GM18502 (cell line): ENCODE data around the gene PAXX.

Experiments
- ATAC-seq: cut with Tn5 transposase; IDR thresholded peaks from one replicate; pipeline ENCODE4 v1.9.1; 2021; ENCODE audit warnings: mild to moderate bottlenecking; ENCODE audit not compliant: unreplicated experiment, poor library complexity

The PAXX gene

DNA sequence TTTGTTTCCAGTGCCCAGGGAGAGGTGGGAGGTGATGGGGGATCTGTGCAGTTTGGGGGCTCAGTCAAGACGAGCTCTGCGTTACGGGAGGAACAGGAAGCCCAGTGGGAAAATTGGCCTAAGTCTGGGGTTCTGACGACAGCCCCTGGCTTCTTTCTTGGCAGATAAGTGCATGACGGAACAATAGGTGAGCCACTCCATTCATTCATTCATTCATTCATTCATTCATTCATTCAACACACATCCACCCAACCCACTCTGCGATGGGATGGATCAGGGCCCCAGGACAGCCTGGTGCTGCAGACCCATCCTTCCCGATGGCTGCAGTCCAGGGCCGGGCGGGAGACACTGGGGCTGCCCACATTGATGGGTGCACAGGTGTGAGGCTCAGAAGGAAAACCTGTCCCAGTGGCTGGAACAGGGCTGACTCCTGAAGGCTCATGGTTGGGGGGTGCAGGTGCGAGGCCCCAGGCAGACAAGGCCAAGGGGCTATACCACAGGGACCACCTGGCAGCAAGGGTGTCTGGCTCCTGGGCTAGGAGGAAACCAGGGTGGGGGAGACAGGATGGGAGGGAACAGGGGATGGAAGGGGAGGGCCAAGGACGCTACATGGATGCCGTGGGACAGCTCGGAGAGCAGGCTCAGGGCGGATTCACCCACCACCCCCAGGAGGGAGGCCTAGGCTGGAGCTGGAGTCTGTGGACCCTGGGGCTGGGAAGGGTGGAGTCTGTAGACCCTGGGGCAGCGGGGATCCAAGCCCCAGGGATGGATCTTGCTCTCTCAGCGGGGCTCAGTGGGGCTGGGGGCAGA lies 11.3 kb upstream of the PAXX start:
- ATAC-seq: no peak

DNA sequence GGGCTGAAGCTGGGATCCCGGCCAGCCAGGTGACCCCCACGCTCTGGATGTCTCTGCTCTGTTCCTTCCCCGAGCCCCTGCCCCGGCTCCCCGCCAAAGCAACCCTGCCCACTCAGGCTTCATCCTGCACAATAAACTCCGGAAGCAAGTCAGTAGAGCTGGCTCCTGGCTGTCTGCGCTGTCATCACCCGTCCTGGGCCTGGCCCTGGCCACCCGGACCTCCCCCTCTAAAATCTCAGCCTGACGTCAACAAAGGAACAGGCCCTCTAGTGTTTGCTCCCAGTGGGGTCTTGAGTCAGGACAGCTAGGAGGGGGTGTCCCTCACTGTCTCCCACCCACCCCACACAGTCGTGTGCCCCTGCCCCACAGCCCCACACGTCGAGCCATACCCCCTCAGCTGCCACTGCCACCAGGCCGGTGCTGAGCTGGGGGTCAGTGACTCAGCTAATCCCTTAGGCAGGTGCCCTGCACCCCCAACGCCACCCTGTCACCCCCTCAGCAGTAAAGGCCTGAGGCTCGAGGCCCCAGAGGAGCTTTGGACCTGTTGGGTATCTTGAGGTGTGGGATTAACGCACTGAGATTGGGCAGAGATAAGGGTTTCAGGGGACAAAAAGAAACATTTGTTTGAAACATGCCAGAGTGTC lies 10.5 kb upstream of the PAXX start:
- no peak for ATAC-seq

DNA sequence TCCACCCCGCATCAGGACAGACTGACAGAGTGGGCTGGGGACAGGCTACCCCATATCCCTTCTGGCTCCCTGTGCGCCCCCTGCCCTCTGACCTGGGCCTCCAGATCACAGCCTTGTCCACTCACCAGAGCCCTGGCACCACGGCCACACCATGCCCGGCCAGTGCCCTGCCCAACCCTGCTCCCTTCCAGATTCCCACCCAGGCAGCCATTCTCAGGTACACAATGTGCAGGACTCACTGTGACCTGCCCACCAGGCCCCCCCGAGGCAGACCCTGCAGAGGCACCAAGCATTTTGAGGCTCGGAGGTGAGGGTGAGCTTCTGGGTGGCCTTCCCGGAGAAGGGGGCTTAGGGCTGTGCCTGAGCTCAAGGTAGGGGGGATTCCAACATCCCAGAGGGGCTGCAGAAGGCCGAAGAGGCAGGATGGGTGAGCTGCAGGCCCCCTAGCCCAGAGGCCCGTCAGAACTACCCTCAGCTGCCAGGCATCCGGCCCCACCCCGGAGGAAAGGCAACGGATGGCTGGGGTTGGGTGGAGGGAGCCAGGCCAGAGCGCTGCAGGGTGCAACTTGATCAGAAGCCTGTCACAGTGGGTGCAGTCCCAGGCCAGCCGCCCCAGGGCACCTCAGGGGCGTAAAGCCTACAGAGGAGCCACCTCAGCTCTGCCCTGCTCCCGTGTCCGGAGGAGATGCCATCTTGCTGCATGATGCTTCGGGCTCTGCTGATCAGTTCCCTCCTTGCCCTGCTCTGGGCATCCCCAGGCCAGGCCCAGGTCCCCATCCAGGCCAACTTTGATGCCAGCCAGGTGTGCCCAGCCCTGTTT lies 9.8 kb upstream of the PAXX start, which contains the start of gene LCNL1:
Gene LCNL1, plus strand, starts transcription at position 762 of the 820 bp plus-strand sequence. CDS start 594 bp downstream, outside the sequence.
- no peak for ATAC-seq

DNA sequence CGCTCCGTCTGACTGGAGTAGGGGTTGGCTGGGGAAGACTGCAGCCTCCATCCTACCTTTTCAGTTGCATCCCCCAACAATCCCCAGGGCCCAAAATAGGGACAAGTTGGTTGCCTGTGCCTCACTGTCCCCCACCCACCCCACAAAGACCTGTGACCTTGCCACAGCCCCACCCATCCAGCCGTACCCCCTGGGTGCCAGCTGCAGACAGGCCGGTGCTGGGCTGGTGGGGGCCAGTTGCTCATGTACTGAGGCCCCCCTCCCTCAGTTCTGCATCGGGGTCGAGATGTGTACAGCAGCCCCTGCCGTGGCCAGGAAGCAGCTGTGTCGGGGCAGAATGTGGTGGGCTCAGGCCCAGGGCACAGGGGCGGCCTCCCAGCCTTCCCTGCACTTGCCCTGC lies 9.1 kb upstream of the PAXX start:
- no peak for ATAC-seq

DNA sequence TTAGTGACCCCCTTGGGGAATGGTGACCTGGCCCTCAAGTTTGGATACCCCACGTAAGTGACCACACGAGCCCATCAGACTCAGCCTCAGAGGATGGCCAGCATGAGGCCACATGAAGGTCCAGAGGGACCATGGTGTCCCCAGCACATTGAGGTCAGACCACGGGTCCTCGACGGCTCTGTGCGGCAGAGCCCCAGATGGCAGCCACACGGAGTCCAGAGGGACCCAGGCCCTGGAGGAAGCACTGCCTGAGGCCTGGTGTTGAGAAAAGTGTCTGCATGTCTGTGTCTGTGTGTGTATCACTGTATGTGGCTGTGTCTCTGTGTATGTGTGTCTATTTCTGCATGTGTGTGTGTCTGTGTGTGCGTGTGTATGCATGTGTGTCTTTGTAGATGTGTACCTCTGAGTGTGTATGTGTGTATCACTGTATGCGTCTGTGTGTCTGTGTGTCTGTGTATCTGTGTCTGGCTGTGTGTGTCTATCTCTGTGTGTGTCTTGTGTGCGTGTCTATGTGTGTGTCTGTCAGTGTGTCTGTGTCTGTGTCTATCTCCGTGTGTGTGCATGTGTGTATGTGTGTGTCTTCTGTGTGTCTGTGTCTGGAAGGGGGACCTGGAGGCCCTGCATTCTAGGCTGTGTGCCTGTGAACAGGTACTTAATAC lies 8.4 kb upstream of the PAXX start:
- ATAC-seq: no peak

DNA sequence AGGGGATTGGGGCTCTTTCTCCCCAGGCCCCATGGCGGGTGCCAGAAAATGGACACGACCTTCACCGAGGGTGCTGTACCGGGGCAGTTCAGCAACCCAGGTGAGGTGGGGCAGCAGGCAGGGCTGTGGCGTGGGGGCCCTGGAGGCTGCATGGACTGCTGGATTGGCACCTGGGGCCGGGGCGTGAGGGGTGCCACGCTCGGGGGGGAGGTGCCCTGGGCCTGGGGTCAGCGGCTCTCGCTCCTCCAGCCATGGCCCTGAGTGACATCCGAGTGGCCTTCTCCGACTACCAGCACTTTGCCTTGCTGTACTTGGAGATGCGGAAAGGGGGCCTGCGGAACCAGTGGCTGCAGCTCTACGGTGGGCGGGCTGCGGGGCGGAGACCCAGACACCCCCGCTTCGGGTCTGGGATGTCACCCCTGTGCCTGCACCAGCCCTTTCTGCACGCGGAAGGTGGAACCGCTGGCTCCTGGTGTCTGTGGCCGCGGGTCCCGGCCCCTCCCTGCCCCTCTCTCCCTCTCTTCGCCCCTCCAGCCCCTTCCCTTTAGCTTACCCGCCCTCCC lies 7.7 kb upstream of the PAXX start:
- ATAC-seq: no peak

DNA sequence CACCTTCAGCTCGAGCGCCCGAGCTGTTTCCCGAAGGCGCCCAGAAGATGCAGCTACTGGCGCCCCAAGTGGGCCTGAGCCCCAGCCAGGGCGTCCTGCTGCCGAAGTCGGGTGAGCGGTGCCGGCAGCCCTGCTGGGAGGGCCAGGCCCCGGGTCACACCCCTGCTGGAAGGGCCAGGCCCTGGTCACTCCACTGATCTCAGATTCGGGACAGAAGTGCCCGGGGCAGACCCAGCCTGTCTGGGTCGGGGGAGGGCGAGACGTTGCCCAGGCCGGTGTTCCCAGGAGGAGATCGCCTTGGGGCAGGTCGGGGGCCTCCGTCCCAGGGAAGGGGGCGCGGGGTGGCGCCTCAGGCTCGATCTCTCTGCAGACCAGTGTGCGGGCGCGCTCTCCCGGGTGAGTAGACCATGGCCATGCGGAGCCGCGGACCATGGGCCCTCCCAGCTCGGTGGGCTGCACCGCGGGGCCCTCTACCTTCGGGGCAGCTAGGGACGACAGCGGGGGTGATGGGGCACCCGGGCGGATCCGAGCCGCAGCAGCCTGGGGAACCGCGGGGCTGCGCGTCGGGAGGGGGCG lies 7.1 kb upstream of the PAXX start:
- ATAC-seq: no peak

DNA sequence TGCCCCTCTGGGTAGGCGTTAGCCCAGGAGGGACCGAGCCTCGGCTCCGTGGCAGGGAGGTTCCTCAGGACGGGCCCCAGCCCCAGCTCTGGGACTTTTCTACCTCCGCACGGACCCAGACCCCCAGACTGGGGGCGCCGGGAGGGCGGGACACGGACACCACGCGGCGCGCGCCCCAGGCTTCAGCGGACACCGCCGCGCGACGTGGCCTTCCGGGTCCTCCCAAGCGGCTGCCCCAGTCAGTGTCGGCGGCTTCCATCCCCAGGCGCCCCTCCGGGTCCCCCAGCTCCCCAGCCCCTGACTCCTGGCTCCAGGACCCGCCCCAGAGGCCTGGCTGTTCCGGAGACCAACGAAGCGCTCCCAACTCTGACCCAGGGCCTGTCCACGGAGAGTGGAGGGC lies 6.4 kb upstream of the PAXX start:
- ATAC-seq: no peak

DNA sequence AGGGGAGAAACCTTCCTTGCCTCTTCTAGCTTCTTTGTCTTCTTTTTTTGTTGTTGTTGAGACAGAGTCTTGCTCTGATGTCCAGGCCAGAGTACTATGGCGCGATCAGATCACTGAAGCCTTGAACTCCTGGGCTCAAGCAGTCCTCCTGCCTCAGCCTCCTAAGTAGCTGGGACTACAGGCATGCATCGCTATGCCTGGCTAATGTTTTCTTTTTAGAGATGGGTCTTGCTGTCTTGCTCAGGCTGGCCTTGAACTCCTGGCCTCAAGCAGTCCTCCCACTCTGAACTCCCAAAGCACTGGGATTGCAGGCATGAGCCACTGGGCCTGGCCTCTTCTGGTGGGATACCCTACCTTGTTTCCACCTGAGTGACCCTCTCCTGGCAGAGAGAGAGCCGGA lies 3.4 kb upstream of the PAXX start:
- no peak for ATAC-seq

DNA sequence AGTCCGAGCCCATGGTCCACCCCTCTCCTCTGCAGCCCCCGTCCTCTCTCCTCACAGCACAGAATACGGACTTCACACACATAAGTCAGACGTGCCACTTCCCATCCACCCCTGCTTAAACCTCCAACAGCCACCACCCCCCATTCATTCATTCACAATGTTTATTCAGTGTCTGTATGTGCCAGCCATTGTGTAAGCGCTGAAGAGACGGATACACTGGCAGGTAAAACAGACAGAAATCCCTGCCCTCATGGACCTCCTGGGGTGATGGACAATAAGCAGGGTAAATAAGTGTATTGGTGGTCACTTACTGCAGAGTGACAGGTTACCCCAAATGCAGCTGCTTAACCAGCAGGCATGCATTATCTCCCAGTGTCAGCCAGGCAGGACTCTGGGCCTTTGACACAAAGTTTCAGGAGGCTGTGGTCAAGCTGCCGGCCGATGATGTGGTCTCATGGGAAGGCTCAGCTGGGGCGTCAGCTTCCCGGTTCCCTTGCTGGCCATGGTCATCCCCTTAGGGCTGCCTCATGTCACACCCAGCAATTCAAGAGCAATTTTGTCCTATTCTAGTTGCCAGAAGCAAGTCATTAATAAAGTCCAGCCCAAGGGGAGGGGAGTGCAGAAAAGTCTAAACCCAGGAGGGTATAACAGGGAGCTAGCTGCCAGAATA lies 1.8 kb upstream of the PAXX start:
- ATAC-seq: no peak

DNA sequence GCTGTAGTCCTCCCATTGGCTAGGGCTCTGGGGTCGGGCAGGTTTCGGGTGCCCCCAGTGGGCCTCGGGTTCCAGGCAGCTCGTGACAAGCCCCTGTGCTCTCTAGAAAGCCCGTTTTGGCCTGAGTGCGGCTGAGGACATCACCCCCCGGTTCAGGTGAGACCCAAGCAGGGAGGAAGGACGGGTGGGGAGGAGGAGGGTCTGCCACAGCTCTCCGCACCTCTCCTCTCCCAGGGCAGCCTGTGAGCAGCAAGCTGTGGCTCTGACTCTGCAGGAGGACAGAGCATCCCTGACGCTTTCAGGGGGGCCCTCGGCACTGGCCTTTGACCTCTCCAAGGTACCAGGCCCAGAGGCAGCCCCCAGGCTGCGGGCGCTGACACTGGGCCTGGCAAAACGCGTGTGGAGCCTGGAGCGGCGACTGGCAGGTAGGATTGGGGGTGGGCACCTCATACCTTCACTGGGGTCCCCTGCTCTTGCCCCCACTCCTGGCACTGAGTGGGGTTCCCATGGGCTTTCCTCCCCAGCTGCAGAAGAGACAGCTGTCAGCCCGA lies 672 bp downstream of the PAXX start:
- ATAC-seq: no peak

DNA sequence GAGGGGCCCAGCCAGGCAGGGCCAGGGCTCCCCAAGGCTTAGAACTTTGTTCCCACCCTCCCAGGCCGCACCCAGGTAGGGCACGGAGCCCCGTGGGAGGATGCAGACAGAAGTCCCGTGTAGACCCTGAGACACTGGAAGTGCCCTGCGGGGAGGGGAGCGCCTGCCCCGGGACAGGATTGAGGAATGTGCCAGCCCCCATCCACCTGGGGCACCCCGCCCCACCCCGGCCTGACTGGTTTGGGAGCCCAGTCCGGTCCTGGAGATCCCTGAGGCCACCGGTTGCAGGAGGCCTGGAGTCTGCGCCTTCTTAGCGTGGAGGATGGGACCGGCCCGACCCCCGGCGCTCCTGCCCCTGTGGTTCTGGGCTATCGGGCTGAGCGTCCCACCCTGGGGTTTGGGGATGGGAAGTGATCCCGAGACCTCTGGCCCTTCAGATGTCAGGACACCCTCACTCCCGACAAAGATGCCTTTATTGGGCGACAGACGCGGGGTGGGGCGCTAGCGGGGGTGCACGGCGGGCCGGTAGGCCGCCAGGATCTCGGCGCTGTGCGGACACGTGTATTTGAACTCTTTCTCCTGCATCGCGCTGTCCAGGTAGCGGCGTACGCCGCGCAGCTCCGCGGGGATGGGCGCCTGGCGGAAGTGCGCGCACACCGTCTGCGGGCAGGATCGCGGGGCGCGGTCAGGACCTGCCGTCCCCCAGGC lies 2.1 kb downstream of the PAXX start:
- no peak for ATAC-seq

DNA sequence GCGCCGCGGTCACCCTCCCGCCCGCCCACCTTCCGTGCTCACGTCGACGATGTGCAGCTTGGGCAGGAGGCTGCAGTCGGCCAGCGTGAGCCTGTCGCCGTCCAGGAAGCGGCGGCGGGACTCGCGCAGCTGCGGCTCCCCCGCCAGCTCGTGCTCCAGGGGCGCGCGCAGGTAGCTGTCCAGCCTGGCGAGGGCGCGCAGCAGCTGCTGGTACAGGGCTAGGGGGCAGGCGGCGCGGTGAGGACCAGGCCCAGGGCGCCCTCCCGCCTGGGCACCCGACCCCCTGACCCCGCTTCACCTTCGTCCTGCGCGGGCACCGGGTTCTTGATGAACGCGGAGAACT lies 2.6 kb downstream of the PAXX start:
- ATAC-seq: no peak

DNA sequence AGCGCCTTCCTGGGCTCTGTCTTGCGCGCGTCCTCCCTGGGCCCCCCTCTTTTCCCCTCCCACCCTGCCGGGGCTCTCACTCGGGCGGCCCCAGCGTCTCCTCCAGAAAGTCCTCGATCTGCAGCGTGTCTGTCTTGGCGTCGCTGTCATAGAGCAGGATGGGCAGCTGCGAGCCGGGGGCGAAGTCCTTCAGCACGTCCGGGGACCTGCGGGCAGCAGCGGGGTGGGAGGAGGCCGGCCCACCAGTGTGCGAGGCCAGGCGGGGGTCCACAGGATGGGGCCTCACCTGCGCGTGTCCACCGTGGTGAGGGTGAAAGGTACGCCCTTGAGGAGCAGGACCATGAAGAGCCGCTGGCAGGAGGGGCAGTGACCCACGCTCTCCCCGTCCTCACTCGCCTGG lies 3.1 kb downstream of the PAXX start:
- ATAC-seq: no peak

DNA sequence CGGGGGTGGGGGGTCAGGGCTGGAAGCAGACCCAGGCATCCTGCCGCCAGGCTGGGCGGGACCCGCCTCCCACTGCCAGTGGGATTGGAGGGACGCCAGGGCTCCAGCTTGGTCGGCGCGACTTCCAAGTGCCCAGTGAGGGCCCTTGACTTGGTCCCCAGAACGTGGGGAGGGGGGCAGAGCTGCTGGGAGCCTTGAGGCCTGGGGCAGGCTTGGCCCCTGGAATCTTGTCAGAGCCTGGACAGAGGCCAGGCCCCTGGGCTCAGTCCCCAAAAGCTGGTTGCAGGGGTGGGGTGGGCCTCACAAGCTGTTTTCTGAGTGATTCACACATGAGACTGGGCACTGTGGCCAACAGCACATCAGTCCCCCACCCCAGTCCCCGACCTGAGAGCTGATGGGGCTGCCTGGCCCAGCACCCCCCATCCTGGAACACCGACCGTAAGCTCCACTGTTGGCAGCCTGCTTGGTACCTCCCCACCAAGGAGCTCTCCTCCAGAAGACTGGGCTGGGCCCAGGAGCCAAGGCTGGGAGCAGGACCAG lies 3.6 kb downstream of the PAXX start:
- no peak for ATAC-seq

DNA sequence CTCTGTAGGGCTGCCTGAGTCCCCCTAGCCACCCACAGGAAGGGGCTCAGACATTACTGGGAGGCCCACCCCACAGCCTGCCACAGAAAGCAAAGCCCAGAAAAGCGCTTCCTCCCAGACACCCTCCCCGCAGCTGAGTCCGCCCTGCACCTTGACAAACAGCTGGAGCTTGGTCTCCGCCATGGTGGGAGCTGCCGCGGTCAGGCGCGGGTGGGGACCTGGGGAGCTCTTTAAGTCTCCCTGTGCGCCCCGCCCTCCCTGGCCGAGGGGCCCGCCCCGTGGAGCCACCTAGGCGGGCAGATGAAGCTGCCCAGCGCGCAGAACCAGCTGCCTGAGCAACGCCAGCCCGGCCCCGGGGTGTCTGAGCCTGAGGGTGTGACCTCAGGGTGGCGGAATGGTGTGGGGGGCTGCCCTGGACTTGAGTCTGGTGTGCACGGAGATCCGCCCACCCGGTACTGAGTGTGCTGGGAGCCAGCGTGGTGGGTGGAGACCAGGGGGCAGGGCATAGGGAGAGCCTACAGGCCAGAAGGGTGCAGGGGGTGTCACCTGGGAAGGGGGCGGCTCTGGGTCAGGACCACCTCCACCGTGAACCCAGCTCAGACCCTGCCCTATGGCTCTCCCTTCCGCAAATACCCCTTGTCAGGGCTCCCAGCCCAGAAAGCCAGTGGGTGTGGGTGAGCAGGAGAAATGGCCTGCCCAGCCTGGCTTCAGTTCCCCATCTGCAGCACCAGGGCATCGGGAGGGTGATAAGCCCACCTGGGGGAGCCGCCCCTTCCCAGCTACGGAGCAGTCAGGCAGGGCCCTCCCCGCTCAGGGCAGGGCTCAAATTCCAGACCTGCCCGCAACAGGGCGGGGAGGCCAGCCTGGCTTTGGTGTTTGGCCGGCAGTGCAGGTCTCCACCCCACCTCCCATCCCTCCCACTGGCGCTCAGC lies 4.4 kb downstream of the PAXX start, which contains the start of gene CLIC3:
Gene CLIC3, minus strand, starts transcription at position 208 of the 932 bp plus-strand sequence. Its CDS starts 25 bp downstream, at position 183.
- no peak for ATAC-seq

DNA sequence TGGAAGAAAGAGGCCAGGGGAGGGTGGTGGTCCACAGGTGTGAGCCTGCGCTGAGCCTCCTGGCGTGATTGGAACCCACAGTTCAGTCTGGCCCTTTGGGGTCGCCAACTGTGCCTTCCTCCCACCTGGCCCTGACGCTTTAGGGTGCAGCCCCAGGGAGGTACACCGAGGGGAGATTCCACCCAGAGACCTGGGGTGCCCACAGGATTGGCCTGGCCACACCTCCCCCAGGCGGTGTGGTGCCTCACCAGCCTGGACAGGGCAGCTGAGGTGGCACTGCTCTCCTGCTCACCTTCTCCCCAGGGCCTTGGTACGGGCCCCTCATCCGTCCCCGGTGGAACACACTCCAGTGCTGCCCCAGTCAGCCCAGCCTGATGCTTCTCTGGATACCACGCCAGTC lies 5.1 kb downstream of the PAXX start:
- ATAC-seq: no peak
